ENCODE measurements around the gene ROM1. TPM values are rescaled to one million over a fixed set of nuclear protein-coding genes. Genes with fewer than 3 reads are reported as not detected.

ROM1 gene
- total and polyA plus RNA-seq, 2 donors from 2014 or later, result 7.9 to 11.1 TPM

- H3K36me3 ChIP-seq (ENCODE audit: control insufficient read depth in 2 of 3, insufficient read depth in 3 of 3, low read length in 3 of 3), result peaks cover 24 to 75% (median 60%) of the 10 kb centered on the region in 3 donors
- no peaks in the 10 kb centered on the region for H3K27me3 ChIP-seq (ENCODE audit: control insufficient read depth, insufficient read depth, low read length)
- H3K27ac ChIP-seq (ENCODE audit: low read depth in 2 of 2, low read length in 2 of 2), result no peak overlapping the region
- DNase-seq, result no peak
- intact Hi-C loops (cut with DNase I), result no loop called here
- no peaks in the 10 kb centered on the region for H3K4me1 ChIP-seq (ENCODE audit: control insufficient read depth in 2 of 3, insufficient read depth in 2 of 3, low read depth in 1 of 3, low read length in 3 of 3)
- TF ChIP-seq CTCF (IDR thresholded peaks at IDR 0.05; ENCODE audit: borderline replicate concordance, extremely low read depth, insufficient read depth), result no peak
- FAIRE-seq, result no peak
- H3K9me3 ChIP-seq (ENCODE audit: control insufficient read depth in 2 of 3, insufficient read depth in 1 of 3, low read length in 3 of 3), result no peaks in the 10 kb centered on the region
- no peak overlapping the region for H3K4me3 ChIP-seq (ENCODE audit: low read length in 3 of 3)
- no peak overlapping the region for H3K9ac ChIP-seq (ENCODE audit: low read length in 3 of 3)
Observed at GRCh38 chr11:62632492-62632891, 19.4 kb downstream of the ROM1 start.

GRCh38 chr11:62644220-62644619 lies 31.2 kb downstream of the ROM1 start:
- Histone ChIP-seq H3K4me3 (ENCODE audit: low read length in 3 of 3) (no peak overlapping the region), H3K9me3 (ENCODE audit: control insufficient read depth in 2 of 3, insufficient read depth in 1 of 3, low read length in 3 of 3) (no peaks in the 10 kb centered on the region), H3K27ac (ENCODE audit: low read depth in 2 of 2, low read length in 2 of 2) (no peak overlapping the region), H3K4me1 (ENCODE audit: control insufficient read depth in 2 of 3, insufficient read depth in 2 of 3, low read depth in 1 of 3, low read length in 3 of 3) (peaks cover 0 to 13% (median 2%) of the 10 kb centered on the region in 3 donors), H3K9ac (ENCODE audit: low read length in 3 of 3) (no peak overlapping the region), H3K36me3 (ENCODE audit: control insufficient read depth in 2 of 3, insufficient read depth in 3 of 3, low read length in 3 of 3) (peaks cover 0 to 29% (median 2%) of the 10 kb centered on the region in 3 donors), H3K27me3 (ENCODE audit: control insufficient read depth, insufficient read depth, low read length) (no peaks in the 10 kb centered on the region)
- intact Hi-C loops (cut with DNase I), result no loop called here
- no peak for FAIRE-seq
- DNase-seq, result no peak
- TF ChIP-seq CTCF (IDR thresholded peaks at IDR 0.05; ENCODE audit: borderline replicate concordance, extremely low read depth, insufficient read depth), result no peak

- Histone ChIP-seq H3K9me3 (ENCODE audit: control insufficient read depth in 2 of 3, insufficient read depth in 1 of 3, low read length in 3 of 3) (no peaks in the 10 kb centered on the region), H3K36me3 (ENCODE audit: control insufficient read depth in 2 of 3, insufficient read depth in 3 of 3, low read length in 3 of 3) (peaks cover 0 to 31% (median 5%) of the 10 kb centered on the region in 3 donors), H3K27ac (ENCODE audit: low read depth in 2 of 2, low read length in 2 of 2) (peak overlapping the region; percentile 82 to 91), H3K4me1 (ENCODE audit: control insufficient read depth in 2 of 3, insufficient read depth in 2 of 3, low read depth in 1 of 3, low read length in 3 of 3) (peaks cover 0 to 13% (median 2%) of the 10 kb centered on the region in 3 donors), H3K9ac (ENCODE audit: low read length in 3 of 3) (peak overlapping the region; percentile 89 to 94 (median 91)), H3K27me3 (ENCODE audit: control insufficient read depth, insufficient read depth, low read length) (no peaks in the 10 kb centered on the region), H3K4me3 (ENCODE audit: low read length in 3 of 3) (peak overlapping the region; percentile 86 to 95 (median 93))
- DNase-seq, result no peak
- no peak for TF ChIP-seq CTCF (IDR thresholded peaks at IDR 0.05; ENCODE audit: borderline replicate concordance, extremely low read depth, insufficient read depth)
- intact Hi-C loops (cut with DNase I), result no loop called here
- no peak for FAIRE-seq
Observed at GRCh38 chr11:62645671-62645945, 32.6 kb downstream of the ROM1 start.

All from kidney (tissue), 14 donors.